D721Med (cell line): ENCODE measurements around the gene SCLY.
"Not testable (repeated sequence)": the region's sequence is repeated elsewhere in the genome, so short reads cannot be mapped to it uniquely, and the experiment has no call there.

Source experiments
- DNase-seq: peaks from one replicate; pipeline ENCODE4 v3.0.0; 2011; ENCODE audit warnings: low spot score; ENCODE audit not compliant: insufficient read length
- FAIRE-seq: peaks from 2 replicates; lab custom pipeline; 2011; peaks lifted over from hg19 to GRCh38; lab: Jason Lieb, UNC
- CTCF ChIP-seq: IDR thresholded peaks from 2 replicates; pipeline ENCODE4 v1.5.1; 2012; ENCODE audit warnings: mild to moderate bottlenecking, control low read depth; ENCODE audit not compliant: insufficient read depth; ENCODE audit errors: missing control alignments

Gene SCLY

GRCh38 chr2:238063414-238064189 lies 2.8 kb downstream of the SCLY start:
- FAIRE-seq (no peak), DNase-seq (no peak)
- no peak for TF ChIP-seq CTCF

GRCh38 chr2:238064376-238064775 lies 3.6 kb downstream of the SCLY start:
- no peak for TF ChIP-seq CTCF
- DNase-seq (no peak), FAIRE-seq (no peak)

- no peak for DNase-seq
- peak; percentile 16 for FAIRE-seq
- TF ChIP-seq CTCF, result no peak
Measured at GRCh38 chr2:238065071-238065846, 4.5 kb downstream of the SCLY start.

- FAIRE-seq, result no peak
- TF ChIP-seq CTCF, result no peak
Measured at GRCh38 chr2:238066218-238066617, 5.4 kb downstream of the SCLY start.

GRCh38 chr2:238066718-238067117 lies 5.9 kb downstream of the SCLY start:
- FAIRE-seq, result not testable (repeated sequence)

More at GRCh38 chr2:238066218-238066617, 5.4 kb downstream of the SCLY start:
- no peak for DNase-seq

GRCh38 chr2:238067939-238068338 lies 7.1 kb downstream of the SCLY start:
- no peak for FAIRE-seq
- no peak for DNase-seq
- no peak for TF ChIP-seq CTCF

More at GRCh38 chr2:238066718-238067117, 5.9 kb downstream of the SCLY start:
- DNase-seq, result not testable (repeated sequence)

GRCh38 chr2:238069021-238069709 lies 8.4 kb downstream of the SCLY start:
- no peak for FAIRE-seq
- TF ChIP-seq CTCF, result no peak

More at GRCh38 chr2:238069021-238069709, 8.4 kb downstream of the SCLY start:
- DNase-seq, result no peak
